AG09319 (cell line): ENCODE results near the gene YY1.
A peak's percentile ranks its signal among the peaks of the same experiment; 100 is the strongest.
"Not testable (repeated sequence)": the region's sequence is repeated elsewhere in the genome, so short reads cannot be mapped to it uniquely, and the experiment has no call there.

Experiments used
- DNase-seq: peaks from one replicate; pipeline ENCODE4 v3.0.0-alpha.2; 2010; ENCODE audit warnings: low read depth; ENCODE audit errors: extremely low read depth
- TF ChIP-seq, protein P1 (sequence below): IDR thresholded peaks from 2 replicates; pipeline ENCODE4 v1.5.1; 2011; ENCODE audit warnings: low read depth, mild to moderate bottlenecking, inconsistent platforms, low read length, moderate library complexity

The YY1 gene

DNA sequence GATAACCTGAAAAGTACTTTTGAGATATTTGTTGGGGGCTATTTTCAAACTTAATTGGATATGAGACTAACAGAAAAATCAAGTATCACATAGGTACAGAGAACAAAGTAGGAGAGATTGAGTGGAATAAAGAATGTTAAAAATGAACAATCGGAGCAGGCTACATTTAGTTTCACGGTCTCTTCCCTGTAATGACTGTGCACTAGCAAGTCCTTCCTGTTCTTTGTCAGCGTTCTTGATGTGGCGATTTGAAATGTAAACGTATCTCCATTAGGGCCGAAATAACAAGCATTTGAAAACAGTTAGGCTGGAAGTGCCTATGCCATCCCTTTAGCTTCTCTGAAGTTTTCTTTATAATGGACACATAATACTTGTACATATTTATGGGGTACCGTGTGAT, 36.3 kb downstream of the YY1 start:
- TF ChIP-seq, protein P1, sequence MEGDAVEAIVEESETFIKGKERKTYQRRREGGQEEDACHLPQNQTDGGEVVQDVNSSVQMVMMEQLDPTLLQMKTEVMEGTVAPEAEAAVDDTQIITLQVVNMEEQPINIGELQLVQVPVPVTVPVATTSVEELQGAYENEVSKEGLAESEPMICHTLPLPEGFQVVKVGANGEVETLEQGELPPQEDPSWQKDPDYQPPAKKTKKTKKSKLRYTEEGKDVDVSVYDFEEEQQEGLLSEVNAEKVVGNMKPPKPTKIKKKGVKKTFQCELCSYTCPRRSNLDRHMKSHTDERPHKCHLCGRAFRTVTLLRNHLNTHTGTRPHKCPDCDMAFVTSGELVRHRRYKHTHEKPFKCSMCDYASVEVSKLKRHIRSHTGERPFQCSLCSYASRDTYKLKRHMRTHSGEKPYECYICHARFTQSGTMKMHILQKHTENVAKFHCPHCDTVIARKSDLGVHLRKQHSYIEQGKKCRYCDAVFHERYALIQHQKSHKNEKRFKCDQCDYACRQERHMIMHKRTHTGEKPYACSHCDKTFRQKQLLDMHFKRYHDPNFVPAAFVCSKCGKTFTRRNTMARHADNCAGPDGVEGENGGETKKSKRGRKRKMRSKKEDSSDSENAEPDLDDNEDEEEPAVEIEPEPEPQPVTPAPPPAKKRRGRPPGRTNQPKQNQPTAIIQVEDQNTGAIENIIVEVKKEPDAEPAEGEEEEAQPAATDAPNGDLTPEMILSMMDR, result no peak
- no peak for DNase-seq

DNA sequence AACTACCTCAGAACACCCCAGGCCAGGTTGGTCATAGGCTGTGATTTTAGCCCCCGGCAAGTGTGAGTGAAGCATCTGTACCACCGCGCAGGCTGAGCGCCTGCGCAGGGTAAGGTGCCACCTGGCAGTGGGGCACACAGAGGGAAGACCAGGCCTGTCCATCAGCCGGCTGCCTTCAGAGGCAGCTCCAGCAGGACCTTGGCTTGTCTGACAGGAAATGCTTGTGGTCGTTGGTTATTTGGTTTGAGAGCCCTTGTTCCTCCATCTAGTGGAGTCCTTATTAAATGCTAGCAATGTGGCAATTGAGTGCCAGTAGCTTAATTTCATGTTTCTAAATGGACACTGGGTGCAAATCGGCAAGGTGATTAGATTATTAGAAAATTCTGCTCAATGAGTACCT, 39.8 kb downstream of the YY1 start:
- TF ChIP-seq, protein P1, result peak; percentile 19
- peak; percentile 20 for DNase-seq

DNA sequence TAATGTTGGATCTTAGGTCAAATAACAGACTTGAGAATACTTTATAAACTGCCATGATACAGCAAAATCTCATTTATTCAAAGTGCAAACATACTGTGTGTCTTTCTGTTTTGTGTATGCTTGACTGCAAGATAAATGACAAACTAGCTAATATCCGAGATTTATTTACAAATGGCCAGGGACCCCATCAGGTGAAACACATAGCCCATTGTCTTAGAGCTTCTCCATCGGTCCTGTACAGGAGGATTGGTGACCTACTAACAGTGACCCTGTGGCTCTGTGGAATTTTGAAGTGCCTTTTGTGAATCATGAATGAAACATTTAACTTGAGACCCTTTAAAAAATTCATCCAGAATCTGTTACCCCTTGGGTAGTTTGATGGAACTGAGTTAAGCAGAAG, 40.2 kb downstream of the YY1 start:
- no peak for DNase-seq
- TF ChIP-seq, protein P1, result no peak

DNA sequence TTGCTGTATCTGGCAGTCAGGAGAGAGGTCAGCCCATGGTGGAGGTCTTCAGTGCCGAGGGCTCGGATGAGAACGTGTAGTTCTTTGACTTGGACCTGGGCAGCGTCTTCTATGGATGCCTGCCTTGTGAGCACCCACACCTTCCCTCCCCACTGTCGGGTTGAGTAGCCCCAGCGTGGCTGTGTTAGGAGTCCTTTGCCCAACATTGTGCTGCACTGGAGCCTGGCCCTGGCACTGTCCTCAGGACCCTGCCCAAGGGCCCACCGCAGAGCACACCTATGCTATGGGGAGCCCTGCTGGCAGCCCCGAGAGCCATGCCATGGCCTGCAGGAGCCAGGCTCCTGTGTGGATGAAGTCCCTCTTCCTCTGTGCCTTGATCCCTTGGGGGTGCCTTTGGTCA, 40.6 kb downstream of the YY1 start:
- no peak for DNase-seq
- TF ChIP-seq, protein P1, result no peak

DNA sequence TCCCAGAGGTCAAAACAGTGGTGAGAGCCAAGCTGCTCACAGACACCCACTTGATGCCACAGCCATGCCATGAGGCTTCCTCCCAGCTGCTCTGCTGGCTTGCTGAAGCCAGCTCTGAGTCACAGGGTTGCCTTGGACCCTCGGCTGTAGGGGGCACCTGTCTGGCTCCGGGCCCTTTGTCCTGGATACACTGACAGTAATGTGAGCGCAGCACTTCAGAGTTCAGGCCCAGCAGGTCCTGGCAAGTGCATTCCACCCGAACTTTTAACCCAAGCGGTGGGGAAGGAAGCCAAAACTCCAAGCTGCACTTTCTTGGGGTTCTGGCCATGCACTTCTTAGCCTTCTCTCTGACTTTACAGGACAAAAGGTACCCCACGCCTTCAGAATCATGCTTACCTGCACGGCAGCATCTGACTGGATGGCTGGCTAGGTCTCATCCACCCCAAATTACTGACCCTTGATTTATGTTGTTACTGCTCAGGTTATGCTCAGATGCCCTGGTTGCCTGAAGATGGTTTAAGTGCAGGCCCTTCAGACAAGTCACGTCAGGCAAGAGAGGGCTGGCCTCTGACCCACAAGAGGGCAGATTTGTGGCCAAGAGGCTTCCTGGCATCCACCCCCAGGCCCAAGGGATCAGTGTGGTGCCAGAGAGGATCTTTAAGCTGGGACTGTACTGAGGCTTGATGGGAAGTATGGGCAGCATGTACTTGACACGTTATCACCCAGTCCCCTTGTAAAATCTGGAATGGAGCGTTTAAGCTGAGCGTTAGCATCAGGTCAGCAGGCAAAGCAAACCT, 42.5 kb downstream of the YY1 start:
- DNase-seq, result no peak
- TF ChIP-seq, protein P1, result no peak

DNA sequence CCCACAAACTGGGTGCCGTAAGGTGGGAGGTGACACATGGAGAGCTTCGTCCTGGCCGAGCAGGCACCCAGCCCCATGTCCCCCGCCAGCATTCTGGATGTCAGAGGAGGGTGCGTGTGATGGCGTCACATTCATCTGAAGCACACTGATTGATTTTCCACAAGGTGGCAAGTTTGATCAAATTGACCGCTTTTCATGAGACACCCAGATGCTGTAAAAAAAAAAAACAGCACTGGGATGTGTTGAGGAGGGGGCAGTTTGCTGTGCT, 43.1 kb downstream of the YY1 start:
- DNase-seq, result no peak
- TF ChIP-seq, protein P1, result no peak

DNA sequence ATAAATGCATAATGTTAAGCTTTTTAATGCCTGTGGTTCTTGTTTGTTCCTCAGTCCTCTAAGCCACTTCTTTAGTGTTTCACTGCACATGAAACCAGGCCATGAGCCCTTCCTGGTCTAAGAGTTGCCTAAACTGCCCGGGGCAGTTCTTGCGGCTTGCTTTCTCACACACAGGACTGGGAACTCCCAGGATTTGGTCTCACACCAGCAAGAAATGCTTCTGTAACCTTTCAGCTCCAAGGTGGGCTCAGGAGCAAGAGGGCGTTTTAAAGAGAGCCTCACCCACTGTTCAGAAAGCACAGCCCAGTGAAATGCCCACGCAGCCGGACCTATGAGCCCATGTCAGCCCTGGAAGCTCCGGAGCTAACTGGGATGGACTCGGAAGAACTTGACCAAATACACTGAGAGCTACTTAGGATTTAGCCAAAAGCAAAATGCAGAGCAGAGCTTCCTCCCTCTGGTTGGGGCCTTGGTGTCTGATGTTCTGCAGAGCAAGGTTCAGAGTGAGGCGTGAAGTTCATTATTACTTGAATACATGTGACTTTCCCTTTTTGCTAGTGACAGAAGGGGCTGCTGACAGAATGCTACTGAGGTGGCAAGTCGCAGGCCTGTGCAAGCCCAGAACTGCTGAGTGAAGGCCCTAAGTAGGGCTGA, 43.9 kb downstream of the YY1 start:
- TF ChIP-seq, protein P1, result no peak
- no peak for DNase-seq

DNA sequence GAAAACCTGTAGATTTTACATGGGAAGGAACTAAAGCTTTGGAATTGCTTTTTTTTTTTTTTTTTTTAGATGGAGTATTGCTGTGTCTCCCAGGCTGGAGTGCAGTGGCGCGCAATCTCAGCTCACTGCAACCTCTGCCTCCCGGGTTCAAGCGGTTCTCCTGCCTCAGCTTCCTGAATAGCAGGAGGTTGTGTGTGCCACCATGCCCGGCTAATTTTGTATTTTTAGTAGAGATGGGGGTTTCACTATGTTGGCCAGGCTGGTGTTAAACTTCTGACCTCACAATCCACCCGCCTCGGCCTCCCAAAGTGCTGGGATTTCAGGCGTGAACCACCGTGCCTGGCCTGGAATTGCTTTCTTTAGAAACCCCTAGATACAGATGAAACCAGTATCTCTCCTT, 44.5 kb downstream of the YY1 start:
- DNase-seq, result not testable (repeated sequence)
